EH (cell line): ENCODE data around the gene PHACTR1.

Source experiments
- DNase-seq: peaks from one replicate; pipeline ENCODE4 v3.0.0-alpha.2; 2015; ENCODE audit warnings: low read depth

The PHACTR1 gene

GRCh38 chr6:12849809-12850198, 133.2 kb downstream of the PHACTR1 start:
- DNase-seq = peak; percentile 59

- DNase-seq = peak; percentile 70
These were observed 134.6 kb downstream of the PHACTR1 start for GRCh38 chr6:12851123-12851695.

- no peak for DNase-seq
These were observed 145.0 kb downstream of the PHACTR1 start for GRCh38 chr6:12861603-12862002.

- DNase-seq = no peak
These were observed 148.6 kb downstream of the PHACTR1 start for GRCh38 chr6:12865117-12865516.

- DNase-seq = no peak
These were observed 149.2 kb downstream of the PHACTR1 start for GRCh38 chr6:12865671-12866181.

GRCh38 chr6:12866422-12867029, 150.0 kb downstream of the PHACTR1 start:
- no peak for DNase-seq

GRCh38 chr6:12869816-12870432, 153.4 kb downstream of the PHACTR1 start:
- DNase-seq = no peak

- DNase-seq = peak; percentile 38
These were observed 157.1 kb downstream of the PHACTR1 start for GRCh38 chr6:12873691-12874090.

GRCh38 chr6:12875051-12875450, 158.5 kb downstream of the PHACTR1 start:
- DNase-seq = peak; percentile 90

GRCh38 chr6:12878741-12879140, 162.2 kb downstream of the PHACTR1 start:
- DNase-seq = no peak

- DNase-seq = no peak
These were observed 166.3 kb downstream of the PHACTR1 start for GRCh38 chr6:12882761-12883290.

GRCh38 chr6:12884983-12885382, 168.4 kb downstream of the PHACTR1 start:
- no peak for DNase-seq

- peak; percentile 48 for DNase-seq
These were observed 170.6 kb downstream of the PHACTR1 start for GRCh38 chr6:12886961-12887775.

GRCh38 chr6:12890171-12890790, 173.7 kb downstream of the PHACTR1 start:
- no peak for DNase-seq

GRCh38 chr6:12891595-12891994, 175.0 kb downstream of the PHACTR1 start:
- DNase-seq = no peak

- no peak for DNase-seq
These were observed 175.6 kb downstream of the PHACTR1 start for GRCh38 chr6:12892151-12892550.

- DNase-seq = no peak
These were observed 176.5 kb downstream of the PHACTR1 start for GRCh38 chr6:12893036-12893435.

GRCh38 chr6:12895721-12896120, 179.2 kb downstream of the PHACTR1 start:
- DNase-seq = no peak

GRCh38 chr6:12896208-12896733, 179.7 kb downstream of the PHACTR1 start:
- no peak for DNase-seq

- no peak for DNase-seq
These were observed 182.0 kb downstream of the PHACTR1 start for GRCh38 chr6:12898603-12899002.

GRCh38 chr6:12899046-12899833, 182.7 kb downstream of the PHACTR1 start:
- no peak for DNase-seq
